Amygdala (tissue), 56 donors: Measurements from ENCODE around the gene RPE.

Experiments
- DNase-seq, 56 donors: peaks; one replicate each; lab custom pipeline; 2025; lab: John Stamatoyannopoulos, UW

Gene RPE

DNA sequence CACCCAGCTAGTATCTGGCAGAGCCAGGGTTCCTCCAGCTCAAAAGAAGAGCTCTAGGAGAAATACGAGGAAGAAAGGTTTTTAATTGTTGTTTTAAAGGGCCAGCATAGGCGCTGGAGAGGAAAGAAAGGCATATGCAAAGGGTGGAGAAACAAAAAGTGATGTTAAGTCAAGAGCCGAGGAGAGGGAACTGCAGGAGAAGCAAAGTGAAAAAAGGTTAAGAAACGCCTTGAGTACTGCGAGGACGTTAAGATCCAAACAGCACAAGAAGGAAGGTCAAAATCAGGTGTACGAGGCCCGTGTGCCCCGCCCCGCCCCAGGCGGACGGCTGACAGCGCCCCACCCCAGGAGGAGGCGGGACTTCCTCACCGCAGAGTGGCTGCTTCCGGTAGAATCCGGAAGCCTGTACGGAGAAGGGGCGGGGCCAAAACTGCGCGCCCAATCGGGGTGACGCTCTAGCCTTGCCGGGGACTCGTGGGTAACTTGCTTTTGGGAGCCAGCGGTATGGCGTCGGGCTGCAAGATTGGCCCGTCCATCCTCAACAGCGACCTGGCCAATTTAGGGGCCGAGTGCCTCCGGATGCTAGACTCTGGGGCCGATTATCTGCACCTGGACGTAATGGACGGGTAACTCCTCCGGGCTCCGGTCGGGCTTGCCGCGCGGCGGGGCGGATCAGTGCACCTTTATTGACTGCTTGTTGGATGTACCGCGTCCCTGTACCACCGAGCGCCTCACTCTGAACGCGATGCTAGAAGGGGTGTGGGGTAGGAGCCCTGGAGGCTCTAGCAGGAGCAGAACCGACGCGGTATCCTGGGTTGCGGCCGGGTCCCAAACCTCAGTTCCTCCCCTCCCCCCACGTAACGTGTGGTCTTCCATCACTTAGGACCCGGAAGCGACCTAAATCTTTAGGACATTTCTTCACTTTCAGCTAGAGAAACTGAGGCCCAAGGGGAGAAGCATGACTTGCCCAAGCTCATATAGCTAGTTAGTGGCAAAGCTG is at the start of gene RPE:
Gene RPE (plus strand): TSS at position 481 of the 1,000 bp plus-strand sequence. CDS start 24 bp downstream, at position 505.
- peak; percentile 60 to 96 (median 90) for DNase-seq

DNA sequence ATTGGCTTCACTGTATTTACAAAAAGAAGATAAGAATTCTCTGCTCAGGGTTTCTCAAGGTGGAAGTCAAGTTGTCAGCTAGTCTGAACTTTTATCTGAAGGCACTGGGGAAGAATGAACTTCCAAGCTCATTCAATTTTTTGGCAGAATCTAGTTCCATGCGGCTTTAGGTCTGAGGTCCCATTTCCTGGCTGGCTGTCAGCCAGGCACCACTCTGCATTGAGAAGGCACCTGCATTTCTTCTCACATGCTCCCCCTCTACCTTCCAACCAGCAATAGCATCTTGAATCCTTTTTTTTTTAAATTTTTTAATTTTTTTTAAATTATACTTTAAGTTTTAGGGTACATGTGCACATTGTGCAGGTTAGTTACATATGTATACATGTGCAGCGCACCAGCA is 46.2 kb upstream of the RPE start:
- DNase-seq = no peak

DNA sequence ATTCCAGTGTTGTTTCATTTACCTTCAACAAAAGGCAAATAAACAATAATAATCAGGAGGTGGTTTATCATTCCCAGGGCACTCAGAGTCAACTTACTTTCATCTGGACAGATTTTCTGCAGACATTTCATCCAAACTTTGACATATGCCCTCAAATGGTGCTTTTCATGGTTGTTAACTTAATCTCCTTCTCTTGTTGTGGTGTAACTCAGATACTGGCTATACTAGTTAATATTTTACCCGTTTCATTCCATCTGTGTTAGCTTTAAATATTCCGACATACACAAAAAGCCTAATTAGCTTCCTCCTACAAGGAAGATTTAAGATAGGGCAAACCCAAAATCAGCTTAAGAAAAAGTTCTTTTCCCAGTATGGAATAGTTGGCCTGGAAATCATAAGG is 44.4 kb upstream of the RPE start:
- DNase-seq = no peak

DNA sequence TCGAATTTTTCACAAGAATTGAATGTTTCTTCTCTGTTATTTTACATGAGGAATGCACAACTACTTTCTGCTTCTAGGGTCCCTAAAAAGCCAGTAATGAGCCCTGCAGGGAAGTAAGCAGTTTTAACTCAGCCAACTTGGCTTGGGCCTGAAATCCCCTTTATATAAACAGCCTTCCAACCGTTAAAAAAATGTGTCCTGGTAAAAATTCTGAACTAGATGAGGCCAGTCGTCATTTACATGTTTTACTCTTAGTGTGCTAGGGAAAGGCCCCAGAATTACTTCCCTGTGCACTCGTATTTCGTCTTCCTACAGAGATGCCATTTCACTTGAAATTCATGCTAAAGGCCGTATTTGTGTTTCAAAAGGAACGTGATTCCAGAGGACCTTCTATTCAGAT is 42.4 kb upstream of the RPE start:
- no peak for DNase-seq

DNA sequence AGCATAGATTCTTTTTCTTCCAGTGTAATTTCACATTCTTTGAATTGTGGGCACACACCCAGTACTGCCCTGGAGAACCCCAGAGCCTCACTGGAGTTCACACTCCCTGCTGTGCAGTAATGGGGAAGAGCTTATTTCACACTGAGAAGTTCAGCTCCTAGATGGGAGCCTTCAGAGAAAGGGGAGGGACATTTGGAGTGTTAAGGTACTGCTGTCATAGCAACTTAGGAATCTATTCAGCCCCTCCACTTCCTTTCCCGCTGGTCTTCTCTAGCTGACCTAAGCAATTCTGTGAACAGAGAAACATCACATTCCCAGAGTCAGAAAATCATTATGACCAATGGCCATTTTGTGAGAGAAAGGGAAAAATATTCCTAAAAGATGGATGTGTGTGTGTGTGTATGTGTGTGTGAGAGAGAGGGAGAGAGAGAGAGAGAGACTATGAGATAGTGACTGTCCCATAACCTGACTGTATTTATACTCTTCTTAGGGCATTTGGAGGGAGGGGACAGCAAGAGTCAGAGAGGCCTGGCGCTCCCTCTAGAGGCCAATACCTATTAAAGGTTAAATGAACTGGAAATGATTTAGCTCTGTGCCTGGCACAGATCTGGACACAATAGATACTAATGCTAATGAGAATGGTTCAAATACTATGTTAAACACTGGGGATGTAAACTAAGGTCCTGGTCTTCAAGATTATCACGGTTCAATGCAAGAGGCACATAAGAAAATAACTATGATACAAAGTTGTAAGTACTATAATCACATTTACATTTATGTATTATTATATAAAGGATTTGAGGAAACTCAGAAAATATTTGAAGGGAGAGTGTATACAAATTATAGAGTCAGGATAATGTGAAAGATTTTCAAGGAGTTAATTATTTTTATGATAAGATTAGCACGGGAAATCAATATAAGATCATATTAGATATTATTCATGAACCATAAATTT is 41.5 kb upstream of the RPE start:
- peak in 12 of 56 donors; percentile 1 to 40 (median 11) for DNase-seq

DNA sequence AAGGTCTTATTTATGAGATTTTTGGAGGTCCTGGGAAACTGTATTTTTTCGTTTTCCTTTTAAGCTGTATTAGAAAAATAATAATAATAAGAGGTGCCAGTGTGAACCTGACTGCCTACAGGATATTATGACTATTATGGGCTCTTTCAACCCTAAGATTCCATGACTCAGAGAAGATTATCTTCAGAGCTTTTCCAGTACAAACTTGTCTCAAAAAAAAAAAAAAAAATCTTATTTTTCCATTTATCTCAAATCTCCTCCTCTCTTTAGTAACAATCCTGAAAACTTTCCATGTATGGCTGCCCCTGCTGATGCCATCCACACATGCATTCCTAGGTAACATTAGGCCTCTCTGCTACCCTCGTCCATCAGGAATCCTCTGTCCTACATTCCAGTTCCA is 36.7 kb upstream of the RPE start:
- DNase-seq = no peak

DNA sequence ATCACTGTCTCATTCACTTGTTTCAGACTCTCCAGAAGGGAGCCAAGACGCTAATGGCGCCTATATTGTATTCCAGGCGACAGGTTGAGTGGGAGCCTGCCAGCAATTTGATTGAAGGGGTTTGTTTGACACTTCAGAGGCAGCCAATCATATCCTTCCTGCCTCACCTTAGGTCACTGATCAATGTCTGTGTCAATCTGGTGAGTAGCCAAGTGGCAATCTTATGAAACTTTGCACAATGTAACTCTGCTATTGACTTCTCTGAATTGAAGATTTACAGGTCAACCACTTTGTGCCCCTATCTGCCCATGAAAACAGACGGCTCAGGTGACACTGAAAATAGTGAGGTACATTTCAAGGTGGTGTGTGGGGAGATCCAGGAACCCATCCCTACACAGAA is 32.7 kb upstream of the RPE start:
- DNase-seq = no peak

DNA sequence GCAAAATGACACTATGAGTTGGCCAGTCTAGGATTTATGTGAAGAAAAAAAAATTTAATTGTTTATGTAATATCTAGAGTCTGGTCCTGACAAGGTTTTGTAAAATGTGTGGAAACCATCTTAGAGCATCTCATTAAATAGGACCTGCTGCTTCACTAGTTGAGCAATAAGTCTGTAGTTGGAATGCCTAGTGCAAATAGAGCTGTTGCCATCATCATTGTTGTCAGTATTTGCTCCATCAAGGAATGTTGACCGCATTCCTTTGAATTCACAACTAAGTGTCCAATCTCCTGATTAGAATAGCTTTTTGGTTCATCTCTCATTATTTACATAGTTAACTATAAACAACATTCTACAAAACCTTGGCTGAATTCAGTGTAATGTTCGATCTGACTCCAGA is 32.2 kb upstream of the RPE start:
- DNase-seq = no peak

DNA sequence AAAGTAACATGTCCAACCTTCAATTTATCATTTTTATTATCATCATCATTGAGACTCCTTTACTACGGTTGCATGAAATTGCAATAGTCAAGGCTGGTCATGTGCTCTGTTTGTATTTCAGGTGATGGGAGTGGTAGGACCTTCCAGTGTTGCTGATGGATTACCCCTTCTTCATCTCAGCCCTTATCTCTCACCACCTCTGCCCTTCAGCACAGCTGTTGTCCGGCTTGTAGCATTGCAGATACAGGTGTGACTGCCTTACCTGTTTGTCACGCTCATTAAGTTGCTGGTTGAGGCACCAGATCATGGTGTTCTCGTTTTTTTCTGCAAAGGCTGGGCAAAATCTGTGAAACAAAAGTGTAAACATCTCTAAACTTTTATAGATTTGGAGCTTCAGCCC is 31.7 kb upstream of the RPE start:
- no peak for DNase-seq

DNA sequence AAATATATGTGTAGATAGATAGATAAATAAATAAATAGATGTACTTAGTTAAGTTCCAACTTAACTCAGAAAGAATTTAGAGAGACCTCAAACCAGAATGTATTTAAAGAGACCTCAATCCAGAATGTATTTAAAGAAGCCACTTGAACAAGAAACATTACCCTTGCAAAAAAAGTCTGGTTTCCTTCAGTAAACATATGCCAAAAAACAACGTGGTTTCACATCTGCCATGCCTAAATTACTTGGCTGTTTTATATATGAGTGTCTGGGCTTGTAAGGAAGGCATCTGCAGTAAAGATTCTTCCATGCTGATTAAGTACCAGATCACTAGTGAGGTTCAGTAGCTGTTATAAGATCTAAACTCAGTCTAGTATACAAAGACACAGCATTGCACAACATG is 29.1 kb upstream of the RPE start:
- no peak for DNase-seq

DNA sequence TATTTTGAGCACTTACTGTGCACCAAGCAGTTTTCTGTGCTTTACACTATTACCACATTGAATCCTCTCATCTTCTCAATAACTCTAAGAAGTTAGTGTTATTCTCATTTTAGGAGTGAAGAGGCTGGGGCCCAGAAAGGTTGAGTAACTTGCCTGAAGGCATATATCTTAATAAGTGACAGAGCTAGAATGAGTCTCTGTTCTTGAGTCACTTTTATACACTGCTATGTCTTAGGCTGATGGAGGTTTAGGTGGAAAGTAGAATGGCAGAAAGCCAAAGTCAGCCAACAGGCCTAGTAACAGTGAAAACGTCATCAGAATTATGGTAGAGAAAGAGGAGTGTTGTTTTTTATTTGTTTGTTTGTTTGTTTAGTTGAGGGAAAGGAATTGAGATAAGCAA is 27.9 kb upstream of the RPE start:
- DNase-seq = no peak

DNA sequence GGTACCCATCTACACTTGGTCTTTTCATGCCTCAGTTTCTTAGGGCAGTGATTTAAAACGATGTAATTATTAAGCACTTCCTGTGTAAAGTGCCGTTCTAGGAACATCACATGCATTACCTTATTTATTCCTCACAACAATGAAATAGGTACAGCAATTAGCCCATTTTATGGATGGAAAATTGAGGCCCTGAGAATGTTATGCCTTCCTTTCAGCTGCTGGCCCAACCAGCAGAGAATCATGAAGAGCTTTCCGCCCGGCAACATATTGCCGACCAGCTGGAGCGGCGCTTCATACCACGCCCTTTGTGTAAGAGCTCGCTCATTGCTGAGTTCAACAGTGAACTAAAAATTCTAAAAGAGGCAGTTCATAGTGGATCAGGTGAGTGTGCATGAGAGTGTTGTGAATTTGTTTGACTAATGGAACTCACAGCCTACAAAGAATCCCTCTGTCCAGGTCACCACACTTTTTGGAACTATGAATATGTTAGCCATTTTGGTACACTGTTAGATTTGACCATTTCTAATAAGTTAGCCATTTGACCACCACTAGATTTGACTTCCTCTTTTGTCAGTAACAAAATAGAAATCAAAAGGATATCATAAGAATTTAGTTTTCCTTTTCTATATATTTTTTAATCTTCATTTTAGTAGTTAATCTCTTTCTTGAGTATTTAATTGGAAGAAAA is 25.6 kb upstream of the RPE start:
- DNase-seq = no peak

DNA sequence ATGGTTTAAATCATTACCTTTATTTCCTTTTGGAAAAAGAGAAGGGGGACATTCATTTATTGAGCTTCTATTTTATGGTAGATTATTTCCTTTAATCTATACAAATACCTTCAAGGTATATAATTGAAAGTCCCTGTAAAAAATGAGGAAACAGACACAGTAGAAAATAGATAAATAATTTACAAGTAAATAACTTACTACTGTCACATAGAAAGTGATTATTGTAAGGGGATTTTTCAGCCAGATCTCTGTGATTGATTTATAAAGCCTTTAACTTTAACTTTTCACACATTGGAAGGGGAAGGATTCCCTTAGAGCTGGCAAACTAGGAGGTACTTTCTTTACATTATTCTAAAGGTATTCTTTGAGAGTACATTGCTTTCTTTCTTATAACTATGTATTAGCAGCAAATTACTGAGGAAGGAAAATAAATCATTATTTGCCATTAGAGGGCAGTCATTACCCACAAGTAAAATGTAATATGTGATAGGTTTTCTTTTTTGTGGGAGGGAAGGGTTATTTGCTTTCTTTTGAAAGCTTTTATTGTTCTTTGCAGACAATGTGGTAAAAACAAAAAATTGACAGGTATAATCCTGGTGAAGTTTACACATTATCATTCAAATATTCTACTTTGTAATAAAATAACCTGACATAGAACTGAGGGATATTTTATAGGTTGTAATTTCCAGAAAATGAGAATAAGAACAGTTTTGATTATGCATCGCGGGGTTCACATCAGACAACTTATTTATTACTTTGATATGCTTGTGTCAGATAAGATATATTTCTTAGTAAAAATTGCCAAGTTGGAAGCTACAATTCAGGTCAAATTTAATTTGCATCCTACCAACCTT is 24.8 kb upstream of the RPE start:
- DNase-seq = peak in 1 of 56 donors; percentile 30

DNA sequence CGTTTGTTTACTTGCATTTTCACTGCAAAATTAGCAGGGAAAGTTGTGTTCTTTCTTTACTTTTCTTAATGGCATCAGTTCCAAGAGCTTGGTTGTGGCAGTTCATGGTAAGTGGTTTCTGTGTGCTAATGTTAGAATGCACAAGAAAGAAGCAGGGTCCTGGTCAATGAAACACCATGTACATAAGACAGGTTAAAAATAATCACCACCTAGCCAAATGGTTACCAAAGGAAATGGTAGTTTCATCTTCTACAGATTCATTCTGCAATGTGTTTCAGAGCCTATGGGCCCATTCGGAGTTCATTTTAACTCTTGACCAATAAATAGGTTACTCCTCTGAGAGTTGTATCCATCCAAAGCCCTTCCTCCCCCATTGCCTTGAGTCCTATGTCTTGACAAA is 18.1 kb upstream of the RPE start:
- DNase-seq = no peak

DNA sequence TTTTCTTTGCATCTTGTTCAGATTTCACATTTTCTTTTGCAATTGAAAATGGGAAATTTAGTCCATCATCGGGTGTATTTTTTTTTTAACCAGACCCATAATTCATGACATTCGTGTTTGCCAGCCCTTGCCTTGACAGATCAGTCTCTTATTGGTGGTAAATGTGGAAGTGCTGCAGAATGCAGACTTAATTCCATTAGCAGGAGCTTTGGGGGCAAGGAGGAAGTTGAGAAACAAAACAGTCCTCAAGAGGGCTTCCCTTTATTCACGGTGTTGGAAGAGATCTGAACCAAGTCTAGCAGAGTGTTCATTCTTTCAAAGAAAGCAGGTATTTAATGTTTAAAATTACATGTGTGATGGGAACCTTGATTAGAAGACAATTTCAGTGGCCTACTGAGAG is 16.6 kb upstream of the RPE start:
- no peak for DNase-seq

DNA sequence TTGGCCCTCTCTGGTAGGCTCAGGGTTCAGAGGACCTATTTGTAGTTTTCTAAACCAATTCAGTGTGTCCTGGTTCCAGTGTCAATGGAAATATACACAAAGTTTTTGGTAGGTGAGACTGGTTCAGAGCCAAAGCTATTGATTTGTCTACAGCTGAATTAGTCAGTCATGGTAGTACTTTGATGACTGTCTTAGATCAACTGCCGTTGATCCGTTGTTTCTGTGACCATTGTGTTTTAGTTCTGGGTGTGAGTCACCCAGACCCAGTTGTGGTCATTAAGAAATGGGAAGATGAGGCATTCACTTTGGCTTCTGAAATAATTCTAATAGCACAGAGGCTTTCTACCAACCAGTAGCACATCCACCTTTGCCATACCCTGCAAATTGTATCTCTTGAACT is 16.0 kb upstream of the RPE start:
- no peak for DNase-seq

DNA sequence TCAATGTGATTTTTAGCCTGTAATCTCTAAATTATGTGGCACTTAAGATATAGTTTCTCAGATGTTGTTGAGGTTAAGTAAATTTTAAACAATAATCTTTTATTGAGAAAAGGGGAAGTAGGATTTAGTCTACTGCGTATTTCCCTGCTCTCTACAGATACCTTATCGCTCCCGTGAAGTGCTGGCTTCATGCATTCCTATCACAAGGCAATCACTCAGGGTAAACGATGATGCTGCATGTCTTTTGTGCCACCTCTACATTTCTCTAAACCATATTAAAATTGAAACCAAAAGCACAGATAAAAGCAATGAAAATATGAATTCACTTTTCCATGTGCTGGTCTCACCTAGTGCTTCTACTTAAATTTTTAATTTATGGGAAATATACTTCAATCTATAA is 14.4 kb upstream of the RPE start:
- DNase-seq = no peak

DNA sequence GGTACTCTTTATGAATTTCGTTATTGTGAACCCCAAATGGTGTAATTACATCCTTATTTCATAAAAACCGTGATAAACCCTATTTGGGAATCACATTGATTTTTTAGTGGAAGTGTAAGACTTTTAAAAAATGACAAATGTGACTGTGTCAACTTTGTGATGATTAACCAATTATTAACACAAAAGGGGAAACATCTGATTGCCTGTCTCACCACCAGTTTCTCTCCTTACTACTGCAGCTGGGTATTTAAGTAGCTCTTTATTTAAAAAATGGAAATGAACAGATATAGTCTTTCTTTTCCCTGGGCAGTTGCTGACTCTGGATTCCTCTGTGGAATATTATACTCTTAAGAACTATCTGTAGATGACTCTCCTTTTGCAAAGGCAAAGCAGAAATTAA is 11.6 kb upstream of the RPE start:
- no peak for DNase-seq

DNA sequence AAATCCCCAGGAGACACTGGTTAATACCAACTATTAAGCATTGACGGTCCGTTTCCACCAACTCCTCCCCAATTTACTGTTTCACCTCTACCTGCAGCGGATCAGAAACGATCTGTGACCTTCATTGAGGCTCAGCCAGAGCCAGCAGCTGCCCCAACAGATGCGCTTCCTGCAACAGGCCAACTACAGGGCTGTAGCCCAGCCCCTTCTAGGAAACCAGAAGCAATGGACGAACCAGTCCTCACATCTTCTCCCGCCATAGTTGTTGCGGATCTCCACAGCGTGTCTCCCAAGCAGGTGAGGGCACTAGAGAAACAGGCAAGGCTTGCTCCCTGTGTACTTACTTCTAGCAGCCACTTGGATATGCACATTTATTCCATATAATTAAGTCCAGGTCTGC is 8.5 kb upstream of the RPE start:
- DNase-seq = no peak

DNA sequence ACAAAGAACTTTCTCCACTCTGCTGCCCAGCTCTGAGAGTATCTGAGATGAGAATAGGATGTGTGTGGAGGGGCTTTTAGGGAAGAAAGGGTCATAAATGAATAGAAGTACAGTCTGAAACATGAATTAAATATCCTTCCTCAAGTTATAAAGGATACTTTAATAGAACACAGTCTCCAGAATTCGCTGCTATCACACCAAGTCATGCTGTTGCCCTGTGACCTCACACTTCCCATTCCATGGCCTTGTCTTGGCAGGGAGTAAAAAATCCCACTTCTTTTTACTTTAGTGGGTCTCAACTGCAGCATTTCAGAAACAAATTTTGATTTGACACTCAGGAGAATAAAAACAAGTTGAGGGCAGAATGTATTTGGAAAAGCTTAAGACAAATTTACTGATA is 3.8 kb upstream of the RPE start:
- no peak for DNase-seq
